ENCODE data around the gene TMEM219. TPM values are rescaled to one million over a fixed set of nuclear protein-coding genes. Genes with fewer than 3 reads are reported as not detected.
A peak's percentile ranks its signal among the peaks of the same experiment; 100 is the strongest.

The TMEM219 gene
- total and polyA plus RNA-seq, 10 of the 15 experiments (the other 5 are each of a cell fraction or from before 2014, with no cell fraction given) = 33.6 to 74.6 (median 56.5) TPM

DNA sequence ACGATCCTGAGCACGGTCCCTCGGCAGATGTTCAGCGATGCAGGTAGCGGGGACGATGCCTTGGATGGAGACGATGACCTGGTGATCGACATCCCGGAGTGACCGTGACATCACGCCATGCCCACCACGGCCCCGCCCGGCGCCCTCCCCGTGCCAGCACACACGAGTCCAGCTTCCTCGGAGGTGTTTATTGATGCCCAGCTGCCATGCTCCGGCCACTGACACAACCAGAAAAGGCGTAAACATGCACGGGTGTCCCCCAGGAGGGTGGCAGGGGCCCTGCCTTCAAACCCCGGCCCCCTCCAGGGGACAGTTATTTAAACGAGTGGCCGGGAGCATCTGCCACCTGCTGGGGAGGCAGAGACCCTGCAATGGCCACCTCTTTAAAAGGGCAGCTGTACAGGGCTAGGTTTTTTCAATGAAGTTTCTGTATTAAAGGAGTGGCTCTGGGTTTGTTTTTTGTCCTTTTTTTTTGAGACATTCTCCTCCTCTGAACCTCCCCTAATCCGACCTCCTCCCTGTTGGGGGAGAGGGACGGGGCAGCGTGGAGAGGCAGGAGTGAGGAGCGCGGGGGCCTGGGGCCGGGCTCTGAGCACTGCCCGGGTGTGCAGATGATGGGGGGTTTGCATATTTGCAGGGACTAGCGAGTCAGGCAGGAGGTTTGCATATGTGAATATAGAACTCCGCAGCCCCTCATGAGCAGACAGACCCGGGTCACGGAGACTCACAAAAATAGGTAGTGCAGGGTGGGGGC lies 43.6 kb downstream of the TMEM219 start:
- no peaks in the 10 kb centered on the region for H3K9me3 ChIP-seq (replicated peaks; ENCODE audit: control insufficient read depth, insufficient read depth, low read length)
- RAD21 ChIA-PET (ENCODE audit: unreplicated experiment) = interaction anchor here (0.7 to 0.9 kb wide), 3 partner anchors 14 to 32 kb away, joined by 3 read pairs; partner anchors contain the start of gene TAOK2
- no peak overlapping the region for H2AFZ ChIP-seq (ENCODE audit: control insufficient read depth, low read depth, low read length)
- DNase-seq (ENCODE audit: low read depth, low spot score) = no peak
- H3K79me2 ChIP-seq (ENCODE audit: control insufficient read depth, insufficient read depth, low read length) = no peaks in the 10 kb centered on the region
- no peak for FAIRE-seq
- peaks cover 0 to 3% of the 10 kb centered on the region in 2 experiments; a peak in 2 of 4 replicates for H3K36me3 ChIP-seq (ENCODE audit: control insufficient read depth in 2 of 2, insufficient read depth in 2 of 2, low read length in 1 of 2)
- H3K9ac ChIP-seq (ENCODE audit: control insufficient read depth, insufficient read depth, low read length) = no peak overlapping the region
- no peak overlapping the region for H3K4me2 ChIP-seq (ENCODE audit: control insufficient read depth, insufficient read depth)
- CTCF ChIA-PET = interaction anchor here (0.5 to 1.4 kb wide), 7 partner anchors 9 to 305 kb away, joined by 3 to 4 read pairs (median 3); partner anchors contain the start of gene C16orf92
- 71% methylated on average over 35 of the region's 35 CpGs for WGBS (ENCODE audit: insufficient coverage, insufficient replicate concordance, low lambda C conversion rate, missing lambda C conversion rate)
- POLR2A ChIA-PET = no interaction called here
- SMC1A ChIA-PET (ENCODE audit: uncharacterized antibody, unreplicated experiment) = interaction anchor here (0.7 kb wide), 1 partner anchor 33 kb away, joined by 3 read pairs; no protein-coding TSS in a partner anchor
- H4K20me1 ChIP-seq (ENCODE audit: control insufficient read depth, insufficient read depth) = no peaks in the 10 kb centered on the region
- no peak overlapping the region for H3K27ac ChIP-seq (ENCODE audit: control insufficient read depth, insufficient read depth)
- intact Hi-C loops (cut with micrococcal nuclease; ENCODE audit: unreplicated experiment) (no loop called here), in situ Hi-C loops (cut with MboI) (loop anchor here (25.0 kb wide), 1 partner anchor 893 kb away; no protein-coding TSS in a partner anchor)
- ATAC-seq = peak; percentile 85
- H3K4me3 ChIP-seq = no peak overlapping the region
- no peaks in the 10 kb centered on the region for H3K4me1 ChIP-seq (ENCODE audit: control insufficient read depth, insufficient read depth, low read length)
- peaks cover 0 to 1% of the 10 kb centered on the region in 2 experiments; a peak in 1 of 4 replicates for H3K27me3 ChIP-seq (replicated peaks in 1 of 2; ENCODE audit: control insufficient read depth in 2 of 2, insufficient read depth in 2 of 2, low read length in 1 of 2)
- no TSS peak for BruUV-seq (replicated peaks)
- TF ChIP-seq TCF12 (IDR thresholded peaks at IDR 0.05; ENCODE audit: low read depth, low read length) = no peak
- no peak for TF ChIP-seq MYB (IDR thresholded peaks at IDR 0.05; ENCODE audit: borderline replicate concordance, low read depth, low read length)
- no peak for TF ChIP-seq JUNB (IDR thresholded peaks at IDR 0.05)
- no peak for TF ChIP-seq MYC (IDR thresholded peaks at IDR 0.05; ENCODE audit: insufficient read depth, insufficient read length, insufficient replicate concordance, low read length, severe bottlenecking)
- TF ChIP-seq, protein P1, sequence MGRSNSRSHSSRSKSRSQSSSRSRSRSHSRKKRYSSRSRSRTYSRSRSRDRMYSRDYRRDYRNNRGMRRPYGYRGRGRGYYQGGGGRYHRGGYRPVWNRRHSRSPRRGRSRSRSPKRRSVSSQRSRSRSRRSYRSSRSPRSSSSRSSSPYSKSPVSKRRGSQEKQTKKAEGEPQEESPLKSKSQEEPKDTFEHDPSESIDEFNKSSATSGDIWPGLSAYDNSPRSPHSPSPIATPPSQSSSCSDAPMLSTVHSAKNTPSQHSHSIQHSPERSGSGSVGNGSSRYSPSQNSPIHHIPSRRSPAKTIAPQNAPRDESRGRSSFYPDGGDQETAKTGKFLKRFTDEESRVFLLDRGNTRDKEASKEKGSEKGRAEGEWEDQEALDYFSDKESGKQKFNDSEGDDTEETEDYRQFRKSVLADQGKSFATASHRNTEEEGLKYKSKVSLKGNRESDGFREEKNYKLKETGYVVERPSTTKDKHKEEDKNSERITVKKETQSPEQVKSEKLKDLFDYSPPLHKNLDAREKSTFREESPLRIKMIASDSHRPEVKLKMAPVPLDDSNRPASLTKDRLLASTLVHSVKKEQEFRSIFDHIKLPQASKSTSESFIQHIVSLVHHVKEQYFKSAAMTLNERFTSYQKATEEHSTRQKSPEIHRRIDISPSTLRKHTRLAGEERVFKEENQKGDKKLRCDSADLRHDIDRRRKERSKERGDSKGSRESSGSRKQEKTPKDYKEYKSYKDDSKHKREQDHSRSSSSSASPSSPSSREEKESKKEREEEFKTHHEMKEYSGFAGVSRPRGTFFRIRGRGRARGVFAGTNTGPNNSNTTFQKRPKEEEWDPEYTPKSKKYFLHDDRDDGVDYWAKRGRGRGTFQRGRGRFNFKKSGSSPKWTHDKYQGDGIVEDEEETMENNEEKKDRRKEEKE (IDR thresholded peaks at IDR 0.05) = no peak
- no peak for TF ChIP-seq JUND (IDR thresholded peaks at IDR 0.05; ENCODE audit: low read depth, low read length)
- no peak for TF ChIP-seq EED (IDR thresholded peaks at IDR 0.05; ENCODE audit: low read depth)
- no peak for TF ChIP-seq IKZF2 (IDR thresholded peaks at IDR 0.05)
- TF ChIP-seq ETV6 (conservative IDR thresholded peaks at IDR 0.05 in 1 of 2, IDR thresholded peaks at IDR 0.05 in 1 of 2; ENCODE audit: borderline replicate concordance in 1 of 2, low read depth in 1 of 2) = no peak
- no peak for TF ChIP-seq SREBF2 (IDR thresholded peaks at IDR 0.05; ENCODE audit: low read length)
- peak; percentile 70 for TF ChIP-seq SMC3 (IDR thresholded peaks at IDR 0.05; ENCODE audit: borderline replicate concordance, low read length)
- TF ChIP-seq POLR2AphosphoS2 (IDR thresholded peaks at IDR 0.05; ENCODE audit: low read depth, low read length) = no peak
- no peak for TF ChIP-seq NKRF (conservative IDR thresholded peaks at IDR 0.05)
- TF ChIP-seq BACH1 (IDR thresholded peaks at IDR 0.05; ENCODE audit: borderline replicate concordance) = no peak
- no peak for TF ChIP-seq ZBTB33 (IDR thresholded peaks at IDR 0.05)
- TF ChIP-seq YY1 (IDR thresholded peaks at IDR 0.05; ENCODE audit: low read depth, low read length) = peak; percentile 91
- TF ChIP-seq HDAC6 (IDR thresholded peaks at IDR 0.05; ENCODE audit: unreplicated experiment) = no peak

Measured in GM12878 (cell line).